GM18858 (cell line): ENCODE results near the gene DHX32.
A peak's percentile ranks its signal among the peaks of the same experiment; 100 is the strongest.

Experiments used
- ATAC-seq: cut with Tn5 transposase; IDR thresholded peaks from one replicate; pipeline ENCODE4 v1.9.1; 2021; ENCODE audit not compliant: unreplicated experiment

DHX32 gene

DNA sequence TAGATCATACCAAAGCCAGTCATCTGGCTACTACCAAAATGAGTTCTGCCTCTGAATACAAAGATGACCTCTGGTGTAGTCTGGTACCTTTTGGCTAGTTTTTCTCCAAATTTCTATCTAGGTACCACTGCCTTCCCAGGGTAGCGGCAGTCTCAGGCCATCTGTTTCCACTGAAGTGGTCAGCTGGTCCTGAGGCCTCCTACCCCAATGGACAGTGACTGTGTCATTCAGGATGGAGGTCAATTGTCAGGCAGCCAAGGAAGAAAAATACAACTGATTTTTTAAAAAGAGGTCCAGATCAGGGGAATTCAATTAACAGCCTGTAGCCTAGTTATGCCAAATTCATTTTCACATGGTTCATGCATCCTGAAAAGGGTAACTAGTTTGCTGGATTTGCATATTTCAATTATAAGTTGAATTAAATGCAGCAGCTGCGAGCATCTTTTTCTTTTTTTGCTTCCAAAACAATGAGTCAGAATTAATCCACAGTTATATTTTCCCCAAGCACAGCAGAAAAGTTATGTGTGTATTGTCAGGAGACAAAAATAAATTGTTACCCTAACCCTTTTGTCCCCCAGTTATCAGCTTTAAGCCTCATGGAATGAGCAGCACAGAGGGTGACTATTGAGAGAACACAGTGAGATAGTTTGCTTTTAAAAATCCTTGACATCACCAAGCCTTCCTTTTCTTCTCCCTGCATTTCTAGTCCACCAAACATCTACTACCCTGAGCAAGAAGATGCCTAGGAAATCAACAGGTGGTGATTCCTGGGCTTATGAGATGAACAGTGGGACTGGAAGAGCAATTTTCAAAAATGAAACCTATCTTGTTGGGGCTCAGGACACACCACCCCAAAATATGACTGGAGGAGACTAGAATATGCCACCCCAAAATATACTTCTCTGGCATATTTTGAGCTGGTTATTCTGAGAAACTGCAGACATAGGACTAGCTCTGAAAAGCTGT is 30.0 kb downstream of the DHX32 start:
- no peak for ATAC-seq

DNA sequence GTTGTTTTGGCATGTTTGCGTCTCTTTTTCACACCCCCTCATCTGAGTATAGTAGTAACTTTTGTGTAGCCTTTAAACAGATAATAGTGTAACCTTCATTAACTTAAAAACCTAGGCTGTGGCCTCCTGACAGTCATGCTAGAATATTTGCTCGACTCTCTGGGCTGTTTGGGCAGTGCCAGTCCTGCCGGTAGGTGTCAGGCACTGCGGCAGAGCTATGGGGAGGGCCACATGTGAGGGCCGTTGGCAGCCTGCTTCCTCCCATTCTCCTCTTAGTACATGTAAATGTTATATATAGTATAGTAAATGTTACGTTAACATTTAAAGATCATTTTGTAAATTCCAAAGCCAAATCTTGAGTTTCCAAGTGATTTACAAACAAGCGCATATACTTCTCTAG is 31.6 kb downstream of the DHX32 start:
- ATAC-seq = no peak

DNA sequence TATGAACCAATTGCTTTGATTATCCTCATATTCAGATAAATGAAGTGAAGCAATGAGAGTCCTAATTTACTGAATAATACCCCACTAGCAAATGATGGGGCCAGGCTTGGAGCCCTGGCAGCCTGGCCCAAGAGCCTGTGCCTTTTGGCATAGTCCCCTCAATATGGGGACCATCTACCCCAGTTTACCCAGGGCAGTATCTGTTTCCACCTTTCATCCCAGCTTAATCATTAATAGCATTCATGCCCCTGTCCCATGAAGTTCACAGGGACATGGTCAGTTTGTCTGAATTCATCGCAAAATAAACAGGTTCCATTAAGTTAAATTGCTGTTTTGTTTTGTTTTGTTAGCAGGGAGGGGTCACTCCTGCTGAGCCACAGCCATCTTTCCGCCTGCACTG is 32.2 kb downstream of the DHX32 start:
- ATAC-seq = no peak

DNA sequence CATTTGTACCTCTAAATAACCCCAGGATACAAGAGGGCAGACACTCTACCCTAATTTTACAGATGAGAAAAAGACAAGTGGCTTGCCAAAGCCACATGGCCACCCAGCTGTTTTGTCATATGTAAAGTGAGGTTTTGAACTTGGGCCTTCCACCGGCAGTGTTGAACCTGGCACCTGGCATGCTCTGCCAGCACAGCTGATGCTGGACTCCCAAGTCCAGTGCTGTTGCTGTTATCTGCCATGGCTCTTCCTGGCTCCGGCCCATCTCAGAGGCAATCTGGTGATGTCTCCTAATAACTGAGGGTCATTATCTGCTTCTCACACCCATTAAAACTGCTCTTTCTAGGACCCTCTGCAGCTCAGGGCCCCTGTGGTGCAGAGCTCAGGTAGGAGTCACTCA is 32.7 kb downstream of the DHX32 start:
- no peak for ATAC-seq

DNA sequence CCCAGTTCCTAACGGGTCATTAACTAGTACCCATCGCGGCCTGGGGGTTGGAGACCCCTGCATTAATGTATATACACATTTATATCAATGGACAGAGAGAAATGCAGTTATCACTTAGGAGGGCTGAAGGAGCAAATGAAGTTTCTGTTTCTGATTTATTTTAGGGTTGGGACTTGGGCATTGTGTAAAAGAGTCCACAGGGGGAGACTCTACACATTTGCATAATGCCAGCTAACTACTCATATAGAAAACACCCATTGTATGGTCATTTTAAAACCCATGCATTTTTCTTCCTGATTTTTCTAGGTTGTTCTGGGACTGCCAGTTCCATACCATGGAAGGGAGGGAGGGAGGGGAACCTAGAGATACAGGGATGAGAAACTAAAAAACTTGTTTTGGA is 34.2 kb downstream of the DHX32 start:
- no peak for ATAC-seq

DNA sequence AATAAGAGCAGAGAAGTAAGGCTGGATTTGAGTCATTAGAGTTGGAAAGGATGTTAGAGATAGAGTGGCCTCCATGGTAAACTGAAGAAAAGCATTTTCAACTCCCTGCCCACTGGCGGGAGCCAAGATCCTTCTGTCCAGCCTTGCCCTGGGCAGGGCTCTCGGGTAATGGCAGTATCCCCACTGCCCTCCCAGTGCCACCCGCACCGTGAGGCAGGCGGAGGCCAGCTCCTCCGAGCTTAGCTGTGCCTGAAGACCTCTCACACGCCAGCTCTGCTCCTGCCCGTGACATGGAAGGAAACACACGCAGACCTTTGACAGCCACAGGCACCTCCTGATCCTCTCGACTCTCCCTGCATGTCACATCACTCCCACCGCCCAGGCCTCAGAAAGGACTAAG is 35.5 kb downstream of the DHX32 start:
- ATAC-seq = no peak

DNA sequence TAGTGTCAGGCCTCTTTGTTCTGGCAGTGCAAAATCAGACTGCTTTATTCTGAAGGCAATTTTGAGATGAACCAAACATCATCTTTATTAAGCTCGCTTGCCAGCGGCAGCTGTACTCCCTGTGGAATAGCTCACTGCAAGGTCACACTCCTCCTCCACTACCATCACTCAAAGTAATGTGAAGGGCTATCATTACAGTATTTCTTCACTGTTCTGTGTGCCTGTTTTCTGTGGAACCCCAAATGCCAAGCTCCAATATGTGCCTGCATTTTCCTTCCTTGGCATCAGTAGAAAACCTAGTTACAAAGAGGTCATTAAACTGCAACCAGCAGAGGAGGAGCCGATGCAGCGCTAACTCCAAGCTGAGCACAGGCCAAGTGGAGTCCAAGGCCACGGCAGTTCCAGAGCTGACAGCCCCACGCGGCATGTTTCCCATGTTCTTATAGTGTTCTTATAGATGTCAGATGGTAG is 36.3 kb downstream of the DHX32 start:
- ATAC-seq = no peak

DNA sequence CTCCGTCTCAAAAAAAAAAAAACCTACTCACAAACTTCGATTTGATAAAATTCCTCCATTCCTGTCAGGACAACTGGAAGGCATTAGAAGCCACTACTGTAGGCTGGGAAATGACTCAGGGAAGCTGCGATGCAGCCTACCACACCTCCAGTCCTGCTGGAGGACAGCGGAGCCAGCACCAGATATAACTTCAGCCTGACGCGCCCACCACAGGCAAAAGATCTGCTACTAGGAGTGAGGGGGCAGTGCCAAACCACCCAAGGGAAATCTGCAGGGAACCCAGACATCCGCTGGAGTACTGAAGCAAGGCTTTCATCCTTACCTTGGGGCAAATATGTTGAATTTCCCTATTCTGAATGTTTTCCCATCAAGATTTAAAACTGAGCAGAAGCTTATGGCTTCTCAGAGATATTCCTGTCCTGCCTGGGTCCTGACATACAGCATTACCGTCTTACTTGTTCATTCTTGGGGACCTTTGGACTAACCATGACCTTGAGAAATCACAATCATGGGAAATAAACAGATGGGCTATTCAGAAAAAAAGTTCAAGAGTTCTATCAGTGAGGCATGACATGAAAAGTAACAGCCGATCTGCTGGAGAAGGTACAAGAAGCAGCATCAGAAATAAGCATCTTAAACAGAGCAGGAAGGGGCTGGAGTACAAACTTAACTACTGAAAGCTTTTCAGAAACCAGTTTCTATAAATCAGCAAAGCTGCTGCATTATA is 37.3 kb downstream of the DHX32 start:
- ATAC-seq = no peak

DNA sequence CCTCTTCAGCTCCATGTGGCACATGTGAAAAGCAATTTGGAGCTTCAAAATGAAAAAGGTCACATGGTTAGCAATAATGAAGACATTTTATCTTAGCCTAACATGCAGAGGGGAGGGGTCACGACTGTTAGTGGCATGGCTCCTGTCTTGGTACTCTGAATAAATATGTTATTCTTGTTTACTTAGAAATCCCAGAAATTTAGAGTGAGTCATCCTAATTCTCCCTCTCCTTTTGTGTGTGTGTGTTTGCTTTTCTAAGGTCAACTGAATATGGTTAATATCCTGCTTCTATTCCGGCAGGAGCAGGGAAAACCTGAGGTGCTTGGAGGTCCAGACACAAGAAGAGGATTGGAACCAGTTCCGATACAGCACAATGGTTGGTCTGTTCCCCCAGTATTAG is 40.1 kb downstream of the DHX32 start:
- ATAC-seq = no peak

DNA sequence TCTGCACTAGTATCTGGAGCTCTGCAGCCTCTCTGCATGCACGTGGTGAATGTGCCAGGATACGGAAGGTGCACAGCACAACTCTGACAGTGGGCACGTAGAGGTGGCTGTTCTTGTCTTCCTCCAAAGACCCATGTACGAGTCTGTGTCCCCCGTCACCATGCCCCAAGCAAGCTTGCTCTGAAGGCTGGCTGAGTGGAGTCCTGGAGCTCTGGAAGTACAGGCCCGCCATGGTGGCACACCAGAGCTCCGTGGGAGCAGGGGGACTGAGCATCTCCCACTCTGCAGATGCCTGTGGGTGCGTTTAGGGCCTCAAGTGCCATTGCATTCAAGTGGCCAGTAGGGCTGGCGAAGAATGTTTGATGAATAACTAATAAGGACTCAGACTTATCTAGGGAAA is 40.7 kb downstream of the DHX32 start:
- no peak for ATAC-seq

DNA sequence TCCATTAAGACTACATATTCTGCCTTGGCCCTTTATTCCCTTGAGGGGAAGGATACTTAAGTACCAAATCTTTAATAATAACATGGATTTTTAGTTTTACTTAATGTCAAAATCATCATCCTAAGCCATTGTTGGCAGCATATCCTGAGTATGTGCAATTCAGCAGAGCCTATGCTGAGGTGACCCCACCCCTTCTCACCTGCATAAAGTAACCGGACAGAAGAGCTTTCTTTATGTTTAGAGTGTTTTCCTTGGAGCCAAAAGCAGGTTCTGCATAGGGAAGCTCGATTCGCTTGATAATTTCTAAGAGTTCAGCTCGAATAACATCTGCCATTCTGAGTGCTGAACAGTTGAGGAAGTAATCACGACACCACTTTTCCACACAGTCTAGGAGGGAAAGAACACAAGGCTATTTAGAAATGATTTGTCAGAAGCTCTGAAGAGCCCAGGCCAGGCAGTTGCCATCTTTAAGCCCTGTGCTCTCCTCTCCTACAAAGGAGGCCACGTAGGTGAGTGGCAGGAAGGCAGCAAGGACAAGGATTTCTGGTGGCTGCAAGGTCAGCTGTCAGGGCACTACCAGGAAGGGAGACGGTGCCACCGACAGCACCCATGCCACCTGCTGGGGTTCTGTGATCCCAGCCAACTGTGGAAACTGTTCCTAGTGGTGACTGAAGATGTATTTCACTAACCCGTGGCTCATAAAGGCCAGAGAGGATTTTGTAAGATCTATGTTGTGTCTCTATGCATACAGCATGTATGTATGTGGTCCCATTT is 42.1 kb downstream of the DHX32 start:
- no peak for ATAC-seq

DNA sequence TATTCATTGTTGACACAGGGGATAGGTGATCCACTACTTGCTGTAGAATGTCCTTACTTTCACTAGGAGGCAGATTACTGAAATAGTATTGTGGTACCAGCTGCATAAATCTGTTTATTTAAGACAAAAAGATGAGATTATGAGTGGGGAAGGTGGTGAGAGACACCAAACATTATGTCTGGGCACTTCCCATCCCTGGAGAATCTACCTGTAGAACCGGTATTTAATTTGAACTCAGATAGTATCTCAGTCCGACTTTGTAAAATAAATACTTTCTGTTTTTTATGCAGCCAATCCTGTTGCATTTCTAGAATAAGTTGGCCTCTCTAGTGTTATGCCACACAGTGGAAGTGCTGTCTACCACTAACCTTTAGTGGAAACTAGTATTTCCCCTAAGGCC is 44.3 kb downstream of the DHX32 start:
- no peak for ATAC-seq

DNA sequence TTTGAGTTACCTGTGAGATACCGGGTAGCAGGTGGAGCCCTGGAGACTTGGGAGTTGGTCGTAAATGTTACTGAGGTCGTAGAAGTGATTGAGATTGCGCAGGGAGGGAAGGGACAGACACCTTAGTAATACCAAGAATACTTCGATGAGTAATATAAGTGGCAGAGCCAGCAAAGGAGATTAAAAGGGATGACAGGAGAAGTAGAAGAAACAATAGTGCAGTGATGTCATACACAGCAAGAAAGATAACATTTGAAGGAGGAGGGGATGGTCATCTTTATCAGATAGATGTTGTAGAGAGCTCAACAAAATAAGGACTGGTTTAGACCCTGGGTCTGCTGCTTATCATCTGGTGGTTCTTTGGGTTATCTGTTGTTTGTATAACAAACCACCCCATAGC is 52.8 kb downstream of the DHX32 start:
- ATAC-seq = no peak

DNA sequence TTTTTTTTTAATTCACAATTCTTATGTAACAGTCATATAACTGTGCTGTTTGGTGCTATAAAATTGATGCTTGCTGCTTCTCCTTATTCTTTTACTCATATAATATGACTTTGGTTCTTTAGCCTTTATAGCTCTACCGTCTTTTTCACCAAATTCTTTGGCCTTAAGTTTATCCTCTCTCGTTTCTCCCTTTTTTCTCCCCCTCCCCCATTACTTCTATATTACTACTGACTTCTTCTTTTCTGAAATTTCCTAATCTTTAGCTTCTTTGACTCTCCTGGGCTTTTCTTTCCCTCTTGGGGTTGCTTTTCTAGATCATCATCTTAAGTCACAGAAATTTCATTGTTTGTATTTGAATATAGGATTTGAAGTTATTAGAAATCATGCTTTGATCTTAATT is 54.0 kb downstream of the DHX32 start:
- no peak for ATAC-seq

DNA sequence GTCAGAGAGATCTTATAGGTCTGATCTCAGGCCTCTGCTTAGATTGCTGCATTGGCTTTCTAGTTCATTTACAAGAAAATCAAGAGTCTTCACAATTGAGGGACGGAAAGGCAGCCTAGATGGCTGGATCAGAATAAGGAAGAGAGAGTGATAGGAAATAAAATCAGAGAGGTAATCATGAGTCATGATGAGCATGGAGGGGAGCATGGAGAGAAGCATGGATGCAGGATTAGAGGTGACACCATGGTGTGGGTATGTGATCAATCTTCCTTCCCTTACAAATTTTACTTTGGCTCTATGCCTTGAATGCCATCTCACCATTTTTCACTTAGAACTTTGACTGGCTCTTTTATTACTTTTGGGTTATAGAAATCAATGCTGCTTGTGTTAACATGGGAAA is 56.4 kb downstream of the DHX32 start:
- ATAC-seq = no peak

DNA sequence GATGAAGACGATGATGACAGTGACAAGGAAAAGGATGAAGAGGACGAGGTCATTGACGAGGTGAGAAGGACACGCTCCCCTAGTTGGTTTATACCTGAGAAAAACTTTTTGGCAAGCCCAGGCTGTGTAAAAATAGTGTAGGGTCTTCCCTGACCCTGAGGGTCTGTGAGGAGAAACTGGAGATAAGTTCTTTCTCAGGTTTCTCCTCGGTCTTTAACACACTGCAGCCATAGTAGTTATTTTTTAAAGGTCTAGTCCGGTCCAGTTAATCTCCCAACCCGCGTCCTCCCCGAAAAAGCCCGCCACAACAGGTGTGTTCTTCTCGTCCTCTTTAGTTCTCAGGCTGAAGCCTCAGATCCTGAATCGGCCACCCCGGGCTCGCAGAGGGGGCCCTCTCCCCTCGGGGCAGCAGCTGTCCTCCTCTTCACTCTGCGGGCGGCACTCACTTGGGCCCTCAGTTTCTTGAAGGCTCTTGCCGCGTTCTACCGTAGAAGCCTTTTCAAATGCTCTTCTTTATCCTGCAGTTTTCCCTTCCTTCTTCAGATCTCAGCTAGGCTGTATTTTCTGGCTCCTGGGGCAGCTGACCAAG is 57.3 kb downstream of the DHX32 start:
- no peak for ATAC-seq

DNA sequence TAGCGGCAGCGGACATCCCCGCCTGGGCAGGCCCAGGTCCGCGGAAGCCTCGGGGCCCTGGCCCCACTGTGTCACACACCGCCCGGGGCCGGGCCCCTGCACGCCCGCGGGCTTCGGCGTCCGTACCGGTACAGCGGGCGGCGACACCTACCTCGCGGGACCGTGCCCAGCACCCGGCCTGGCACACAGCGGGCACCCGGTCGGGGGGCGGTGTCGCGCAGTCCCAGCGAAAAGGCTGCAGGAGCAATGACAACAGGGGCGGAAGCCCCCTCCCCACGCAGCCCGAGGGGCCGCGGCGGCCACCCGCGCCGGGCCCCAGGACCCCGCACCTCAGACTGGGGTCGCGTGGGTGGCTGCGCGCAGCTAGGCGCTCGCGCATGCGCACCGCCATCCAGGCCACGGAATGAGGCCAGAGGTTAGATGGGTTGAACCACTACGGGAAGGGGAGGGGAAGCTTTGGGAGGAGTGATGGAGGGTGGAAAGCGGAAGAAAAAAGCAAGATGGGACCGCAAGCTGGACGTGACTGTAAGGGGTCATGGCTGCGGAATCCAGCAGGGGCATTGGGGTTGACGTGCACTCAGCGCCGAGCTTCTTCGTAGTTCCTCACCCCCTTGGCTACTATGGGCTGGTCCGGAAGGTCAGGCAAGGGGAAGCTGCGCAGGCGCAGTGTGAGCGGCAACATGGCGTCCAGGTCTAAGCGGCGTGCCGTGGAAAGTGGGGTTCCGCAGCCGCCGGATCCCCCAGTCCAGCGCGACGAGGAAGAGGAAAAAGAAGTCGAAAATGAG is 58.0 kb downstream of the DHX32 start, which contains the start of the genes BCCIP and UROS:
Gene BCCIP, plus strand, starts transcription at position 669 of the 785 bp plus-strand sequence. Its CDS starts 12 bp downstream, at position 681.
Gene UROS, minus strand, starts transcription at position 381 of the 785 bp plus-strand sequence. CDS start 6,759 bp downstream, outside the sequence.
- ATAC-seq = peak; percentile 70

DNA sequence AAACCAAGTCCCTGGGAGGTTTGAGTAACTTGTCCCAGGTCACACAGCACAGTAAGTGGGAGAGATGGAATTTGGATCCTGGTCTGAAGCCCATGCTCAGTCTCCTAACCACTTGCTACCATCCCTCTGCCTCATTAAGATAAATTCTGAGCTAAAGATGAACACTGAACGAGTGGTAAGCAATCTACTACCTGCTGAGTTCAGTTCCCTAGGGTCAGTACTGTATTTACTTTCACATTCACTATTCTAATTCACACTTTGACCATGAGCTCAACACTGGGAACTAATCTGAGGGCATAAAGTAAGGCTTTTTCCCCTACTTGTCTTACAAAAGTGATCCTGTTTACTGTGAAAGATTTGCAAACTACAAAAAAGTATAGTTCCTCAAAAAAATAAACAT is 60.4 kb downstream of the DHX32 start:
- ATAC-seq = peak; percentile 40

DNA sequence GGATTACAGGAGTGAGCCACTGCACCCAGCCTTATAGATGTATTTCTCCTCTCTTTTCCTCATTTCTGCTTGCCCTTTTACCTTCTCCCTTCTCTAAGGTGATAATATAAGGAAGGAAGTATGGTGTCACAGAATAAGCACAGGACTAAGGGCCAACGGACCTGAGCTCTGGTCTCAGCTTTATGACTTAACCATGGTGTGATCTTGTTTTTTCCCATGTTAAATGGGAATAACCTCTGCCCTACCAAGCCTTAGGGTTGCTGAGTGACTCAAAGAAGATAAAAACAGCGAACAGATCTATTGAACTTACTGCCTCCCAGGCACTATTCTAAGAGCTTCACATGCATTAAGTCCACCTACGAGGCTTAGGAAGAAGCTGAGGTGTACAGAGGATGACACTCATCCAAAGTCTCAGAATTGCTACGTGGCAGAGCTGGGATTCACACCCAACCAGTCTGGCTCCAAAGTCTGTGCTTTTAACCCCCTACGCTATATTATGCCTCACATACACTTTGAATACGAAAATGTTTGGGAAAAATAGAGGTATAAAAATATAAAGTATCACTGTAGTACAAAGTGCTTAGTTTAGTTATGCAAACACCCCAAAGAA is 63.6 kb downstream of the DHX32 start:
- ATAC-seq = no peak

DNA sequence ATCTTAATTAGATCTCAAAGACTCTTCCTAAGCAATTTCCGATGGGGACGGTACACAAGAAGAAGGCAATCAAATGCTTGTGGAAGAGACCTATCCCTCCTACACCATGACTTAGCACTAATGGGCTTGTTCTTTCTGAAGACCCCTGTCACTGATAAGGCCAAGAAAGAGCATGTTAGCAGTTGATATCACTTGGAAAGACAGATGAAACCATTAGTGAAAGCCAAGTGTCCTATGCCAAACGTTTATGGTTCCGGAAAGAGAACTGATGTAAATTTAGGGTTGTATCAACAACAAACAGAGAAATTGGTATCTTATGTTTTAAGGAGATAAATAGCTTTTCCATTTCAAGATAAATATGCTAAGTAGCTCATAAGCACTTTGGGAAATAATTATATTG is 64.5 kb downstream of the DHX32 start:
- no peak for ATAC-seq
